HepG2 (cell line): ENCODE measurements around the gene SNX11. TPM values are rescaled to one million over a fixed set of nuclear protein-coding genes. Genes with fewer than 3 reads are reported as not detected.

Experiments
- ATAC-seq: fragments of 200-7000 bp; cut with Tn5 transposase; 3 replicates; pipeline ENCODE4 v1.9.1; 2020; ENCODE audit warnings: mild to moderate bottlenecking, moderate library complexity
- BruUV-seq: library from RNA; stranded (reverse); fragments of 400-500 nt; replicated peaks from 2 replicates; lab custom pipeline; 2021; lab: Mats Ljungman, UMichigan
- CTCF ChIA-PET: fragments of 300-600 bp; formaldehyde crosslinking; extraction: SDS; loops from one replicate; lab custom pipeline; 2021; ENCODE audit warnings: low total read pairs, inconsistent platforms, low intra/inter-chr PET ratio; lab: Yijun Ruan, JAX
- POLR2A ChIA-PET: fragments of 350-600 bp; sonication (Branson Sonifier 250); formaldehyde crosslinking; loops from one replicate; lab custom pipeline; 2020; ENCODE audit warnings: antibody characterized with exemption, inconsistent platforms; lab: Yijun Ruan, JAX
- DNase-seq: peaks from one replicate; pipeline ENCODE4 v3.0.0-alpha.2; 2015; ENCODE audit warnings: low spot score
- FAIRE-seq: peaks from 3 replicates; lab custom pipeline; 2011; peaks lifted over from hg19 to GRCh38; lab: Jason Lieb, UNC
- H2AFZ ChIP-seq: one replicate; pipeline ENCODE4 v1.6.1; 2011; ENCODE audit warnings: low read length, inconsistent platforms
- H3K27ac ChIP-seq: fragments of 300-600 bp; 3 replicates; pipeline ENCODE4 v1.8.0; 2011; ENCODE audit warnings: mixed run types, mild to moderate bottlenecking, mixed read lengths, low read length, inconsistent platforms; ENCODE audit not compliant: insufficient read depth; ENCODE audit errors: extremely low read length
- H3K27me3 ChIP-seq, 2 experiments: fragments of 200-600 bp in 1 of 2; 2 replicates in 1 of 2; 3 replicates in 1 of 2; pipeline versions ENCODE4 v1.6.0 to v1.8.0; 2011; ENCODE audit warnings: low read length in 2 of 2, mild to moderate bottlenecking in 2 of 2, moderate library complexity in 2 of 2, inconsistent platforms in 1 of 2; ENCODE audit not compliant: insufficient read depth in 2 of 2, control insufficient read depth in 1 of 2
- H3K36me3 ChIP-seq, 2 experiments: fragments of 200-600 bp in 1 of 2; replicated peaks in 1 of 2; 2 replicates in 1 of 2; 3 replicates in 1 of 2; pipeline versions ENCODE4 v1.5.1 to v1.8.0; 2011; ENCODE audit warnings: low read length in 2 of 2, inconsistent platforms in 1 of 2; ENCODE audit not compliant: insufficient read depth in 2 of 2, control insufficient read depth in 1 of 2
- H3K4me1 ChIP-seq: 2 replicates; pipeline ENCODE4 v1.5.1; 2012; ENCODE audit warnings: low read length, inconsistent platforms; ENCODE audit not compliant: insufficient read depth
- H3K4me2 ChIP-seq: 2 replicates; pipeline ENCODE4 v1.6.0; 2011; ENCODE audit warnings: low read depth, low read length, inconsistent platforms
- H3K4me3 ChIP-seq, 3 experiments: fragments of 200-600 bp in 1 of 3; sonication (generic), shearing (Covaris generic) in 1 of 3; replicated peaks in 1 of 3; 2 replicates each; pipeline ENCODE4 v1.5.1; 2011 to 2016; ENCODE audit warnings: low read length in 3 of 3, inconsistent platforms in 2 of 3, low read depth in 2 of 3, mild to moderate bottlenecking in 2 of 3, control low read depth in 1 of 3, mixed read lengths in 1 of 3; ENCODE audit not compliant: insufficient read depth in 1 of 3
- H3K79me2 ChIP-seq: one replicate; pipeline ENCODE4 v1.6.1; 2011; ENCODE audit warnings: low read length, inconsistent platforms; ENCODE audit not compliant: insufficient read depth
- H3K9ac ChIP-seq: 2 replicates; pipeline ENCODE4 v1.6.0; 2011; ENCODE audit warnings: mild to moderate bottlenecking, low read depth, low read length, inconsistent platforms; ENCODE audit not compliant: insufficient read depth
- H3K9me3 ChIP-seq: 2 replicates; pipeline ENCODE4 v1.5.1; 2012; ENCODE audit warnings: mild to moderate bottlenecking, low read length
- H4K20me1 ChIP-seq: 2 replicates; pipeline ENCODE4 v1.6.0; 2011; ENCODE audit warnings: inconsistent platforms, mild to moderate bottlenecking, low read length, moderate library complexity; ENCODE audit not compliant: insufficient read depth
- ATF6 ChIP-seq: sonication (generic); formaldehyde crosslinking; conservative IDR thresholded peaks from 2 replicates; pipeline ENCODE4 v1.4.0; 2020; ENCODE audit warnings: missing genetic modification reagents
- KDM3A ChIP-seq: IDR thresholded peaks from 2 replicates; pipeline ENCODE4 v1.6.1; 2018; ENCODE audit warnings: low read depth, missing compliant biosample characterization
- KDM6A ChIP-seq: IDR thresholded peaks from 2 replicates; pipeline ENCODE4 v1.6.1; 2016; ENCODE audit warnings: low read depth
- MED8 ChIP-seq: sonication (generic); formaldehyde crosslinking; IDR thresholded peaks from 2 replicates; pipeline ENCODE4 v1.8.1; 2023; ENCODE audit warnings: mild to moderate bottlenecking, missing genetic modification reagents; ENCODE audit not compliant: insufficient replicate concordance
- SALL1 ChIP-seq: sonication (generic); formaldehyde crosslinking; IDR thresholded peaks from 2 replicates; pipeline ENCODE4 v1.8.0; 2022; ENCODE audit warnings: mild to moderate bottlenecking, missing genetic modification reagents
- STAT5B ChIP-seq: sonication (generic); formaldehyde crosslinking; IDR thresholded peaks from 2 replicates; pipeline ENCODE4 v1.4.0; 2020; ENCODE audit warnings: missing genetic modification reagents
- TBP ChIP-seq: sonication (generic); formaldehyde crosslinking; IDR thresholded peaks from 2 replicates; pipeline ENCODE4 v1.5.0; 2020; ENCODE audit warnings: missing genetic modification reagents
- TCF7 ChIP-seq: sonication (generic); IDR thresholded peaks from 2 replicates; pipeline ENCODE4 v1.6.1; 2016; ENCODE audit warnings: antibody characterized with exemption, low read depth
- ZBTB26 ChIP-seq: IDR thresholded peaks from 2 replicates; pipeline ENCODE4 v1.6.1; 2016; ENCODE audit warnings: missing compliant biosample characterization, missing genetic modification reagents, borderline replicate concordance
- ZFP37 ChIP-seq: sonication (generic); formaldehyde crosslinking; IDR thresholded peaks from 2 replicates; pipeline ENCODE4 v1.4.0; 2020; ENCODE audit warnings: missing genetic modification reagents, borderline replicate concordance
- ZFP82 ChIP-seq: sonication (generic); formaldehyde crosslinking; IDR thresholded peaks from 2 replicates; pipeline ENCODE4 v1.5.1; 2020; ENCODE audit warnings: mild to moderate bottlenecking, missing genetic modification reagents, borderline replicate concordance
- ZNF143 ChIP-seq: sonication (generic); formaldehyde crosslinking; IDR thresholded peaks from 2 replicates; pipeline ENCODE4 v1.4.0; 2020; ENCODE audit warnings: missing genetic modification reagents
- WGBS: methylation state at CpG from one replicate; pipeline ENCODE4 v1.1.6; 2017; ENCODE audit warnings: low lambda C conversion rate; 5-methylcytosine and 5-hydroxymethylcytosine counted together
- in situ Hi-C: cut with HindIII; loops from 2 replicates; pipeline ENCODE4 v1.10.0; 2017; ENCODE audit warnings: low pct_unique_long_range_greater_than_20kb; ENCODE audit not compliant: extremely low pct_ligation_motif_present
- intact Hi-C: fragments of 100-400 bp; cut with micrococcal nuclease; formaldehyde crosslinking; loops from one replicate; pipeline ENCODE4 v1.10.0; 2022; ENCODE audit not compliant: unreplicated experiment
- polyA plus RNA-seq, 8 experiments: library from polyadenylated mRNA; depleted of rRNA in 3 of 8; stranded (reverse) in 7 of 8; unstranded in 1 of 8; fragments of >200 nt; fragmentation: Illumina TruSeq in 4 of 8; extraction: Trizol in 4 of 8; gene quantifications; 2 replicates each; pipeline versions ENCODE4 v1.2.1 to v1.2.3, GENCODE V29; 2011 to 2016; ENCODE audit warnings: low read depth in 4 of 8, missing spikeins in 1 of 8, mixed read lengths in 1 of 8; ENCODE audit not compliant: insufficient read depth in 1 of 8
- total RNA-seq, 5 experiments: library from RNA; depleted of rRNA; stranded (reverse); fragments of >200 nt; fragmentation: Illumina TruSeq; extraction: Trizol; gene quantifications; 2 replicates each; pipeline ENCODE4 v1.2.3, GENCODE V29; 2016; ENCODE audit warnings: low read depth in 1 of 5

SNX11 gene
- total and polyA plus RNA-seq, 2 of the 13 experiments (the other 11 are each of a cell fraction or from before 2014, with no cell fraction given) = 12.9 to 14.0 TPM

GRCh38 chr17:48111937-48112241 lies 4.3 kb downstream of the SNX11 start:
- no peak for TF ChIP-seq SALL1 (CRISPR knock-in tag)
- TF ChIP-seq KDM6A (CRISPR knock-in tag) = no peak
- TF ChIP-seq ZNF143 (CRISPR knock-in tag) = no peak
- no peak for TF ChIP-seq MED8
- no peak for TF ChIP-seq TCF7
- TF ChIP-seq ZBTB26 = no peak
- no peak for TF ChIP-seq STAT5B (CRISPR knock-in tag)
- TF ChIP-seq KDM3A (CRISPR knock-in tag) = no peak
- TF ChIP-seq ZFP82 (CRISPR knock-in tag) = no peak
- TF ChIP-seq ATF6 (CRISPR knock-in tag) = no peak
- no peak for TF ChIP-seq ZFP37 (CRISPR knock-in tag)
- TF ChIP-seq TBP = no peak
- Histone ChIP-seq H3K9me3 (no peaks in the 10 kb centered on the region), H3K36me3 (peaks cover 3 to 16% of the 10 kb centered on the region in 2 experiments; a peak in 4 of 5 replicates), H3K9ac (no peak overlapping the region), H3K4me3 (no peak overlapping the region), H3K27me3 (no peaks in the 10 kb centered on the region; a peak in 2 of 5 replicates), H4K20me1 (no peaks in the 10 kb centered on the region), H3K79me2 (peaks cover 24% of the 10 kb centered on the region), H2AFZ (no peak overlapping the region), H3K27ac (no peak overlapping the region), H3K4me1 (peaks cover 18% of the 10 kb centered on the region), H3K4me2 (no peak overlapping the region)
- no TSS peak for BruUV-seq
- in situ Hi-C loops (no loop called here), intact Hi-C loops (no loop called here)
- POLR2A ChIA-PET = no interaction called here
- DNase-seq (no peak), ATAC-seq (no peak), FAIRE-seq (no peak)
- WGBS = 97% methylated on average over 2 of the region's 2 CpGs
- CTCF ChIA-PET = no interaction called here
